ENCODE data around the gene DLK1.

DLK1 gene

DNA sequence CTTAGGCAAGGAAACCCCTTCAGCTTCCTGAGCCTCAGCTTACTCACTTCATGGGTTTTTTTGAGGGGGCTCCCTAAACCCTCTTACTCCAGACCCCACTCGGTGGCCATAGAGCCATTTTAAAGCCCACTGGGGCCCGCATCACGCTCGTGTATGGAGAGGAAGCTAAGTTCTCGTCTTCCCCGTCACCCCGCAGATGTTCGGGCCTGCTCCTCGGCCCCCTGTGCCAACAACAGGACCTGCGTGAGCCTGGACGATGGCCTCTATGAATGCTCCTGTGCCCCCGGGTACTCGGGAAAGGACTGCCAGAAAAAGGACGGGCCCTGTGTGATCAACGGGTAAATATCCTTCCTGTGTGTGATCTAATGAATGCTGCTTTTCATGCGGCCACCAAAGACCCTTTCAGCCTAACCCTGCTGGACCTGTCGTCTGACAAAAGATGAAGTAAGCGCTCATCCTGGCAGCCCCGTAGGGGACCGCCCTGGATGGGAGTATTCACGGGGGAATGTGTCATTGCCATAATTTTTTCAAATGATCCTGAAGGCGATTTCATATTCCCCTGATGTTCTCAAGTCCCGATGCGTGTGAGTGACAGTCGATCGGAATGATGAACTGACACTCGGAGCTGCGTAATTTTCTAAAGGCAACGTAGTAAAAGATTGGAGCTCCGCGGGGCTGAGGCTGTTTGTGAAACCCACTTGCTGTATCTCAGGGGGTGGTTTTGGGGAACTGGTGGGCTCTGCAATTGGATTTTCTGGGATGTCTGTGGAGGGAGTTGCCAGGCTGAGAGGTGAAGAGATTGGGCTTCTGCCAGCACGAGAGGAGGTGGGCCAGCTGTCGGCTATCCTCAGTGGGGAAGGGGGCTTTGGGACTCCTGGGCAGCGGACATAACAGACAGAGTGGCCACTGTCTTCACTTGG lies 5.4 kb downstream of the DLK1 start:
- no peak overlapping the region for H3K4me3 ChIP-seq (ENCODE audit: low read depth, low read length)

DNA sequence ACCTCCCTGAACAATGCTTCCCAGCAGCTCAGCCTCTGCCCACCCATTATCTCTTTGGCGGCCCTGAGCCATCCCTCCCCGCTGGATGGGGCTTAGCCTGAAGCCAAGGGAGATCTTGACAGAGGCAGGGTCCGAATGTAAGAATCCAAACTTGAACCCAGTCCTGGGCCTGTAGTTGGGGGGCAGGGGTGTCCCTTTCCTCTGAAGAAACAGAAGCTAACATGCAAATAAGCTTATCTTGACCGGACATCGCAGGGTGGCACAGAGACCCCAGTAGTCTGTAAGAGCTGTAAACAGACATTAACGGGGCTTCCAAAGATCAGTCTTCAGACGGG lies 6.0 kb downstream of the DLK1 start:
- H3K4me3 ChIP-seq (ENCODE audit: low read depth, low read length): no peak overlapping the region

DNA sequence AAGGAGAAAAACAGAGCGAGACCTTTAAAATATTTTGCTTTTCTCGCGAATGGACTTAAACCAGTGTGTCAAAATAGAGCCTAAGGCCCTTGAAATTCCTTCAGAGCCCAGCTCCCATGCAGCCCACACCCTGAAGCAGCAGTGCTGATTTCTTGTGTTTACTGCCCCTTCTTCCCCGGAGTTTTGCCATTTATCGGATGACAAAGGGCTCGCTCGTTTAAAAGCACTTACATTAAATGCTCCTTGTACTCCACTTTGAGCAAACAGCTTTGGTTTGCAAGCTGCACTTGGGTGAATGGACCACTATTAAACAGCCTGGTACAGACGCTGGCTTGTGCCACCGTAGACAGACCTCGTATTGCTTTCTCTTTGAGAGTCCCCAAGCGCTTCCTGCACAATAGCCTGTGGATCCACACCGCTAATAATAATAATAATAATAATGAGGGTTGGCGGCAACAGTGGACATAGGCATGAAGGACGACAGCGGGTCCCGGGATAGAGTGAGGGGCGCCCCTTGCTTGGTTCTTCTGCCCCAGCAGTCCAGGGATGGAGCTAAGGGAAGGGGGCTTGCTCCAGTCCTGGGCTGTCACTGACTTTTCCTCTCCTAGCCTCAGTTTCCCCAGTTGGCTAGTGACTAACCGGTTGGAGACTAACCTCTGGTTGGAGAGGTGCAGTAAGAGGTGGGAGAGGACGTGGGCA lies 6.6 kb downstream of the DLK1 start:
- H3K4me3 ChIP-seq (ENCODE audit: low read depth, low read length): no peak overlapping the region

DNA sequence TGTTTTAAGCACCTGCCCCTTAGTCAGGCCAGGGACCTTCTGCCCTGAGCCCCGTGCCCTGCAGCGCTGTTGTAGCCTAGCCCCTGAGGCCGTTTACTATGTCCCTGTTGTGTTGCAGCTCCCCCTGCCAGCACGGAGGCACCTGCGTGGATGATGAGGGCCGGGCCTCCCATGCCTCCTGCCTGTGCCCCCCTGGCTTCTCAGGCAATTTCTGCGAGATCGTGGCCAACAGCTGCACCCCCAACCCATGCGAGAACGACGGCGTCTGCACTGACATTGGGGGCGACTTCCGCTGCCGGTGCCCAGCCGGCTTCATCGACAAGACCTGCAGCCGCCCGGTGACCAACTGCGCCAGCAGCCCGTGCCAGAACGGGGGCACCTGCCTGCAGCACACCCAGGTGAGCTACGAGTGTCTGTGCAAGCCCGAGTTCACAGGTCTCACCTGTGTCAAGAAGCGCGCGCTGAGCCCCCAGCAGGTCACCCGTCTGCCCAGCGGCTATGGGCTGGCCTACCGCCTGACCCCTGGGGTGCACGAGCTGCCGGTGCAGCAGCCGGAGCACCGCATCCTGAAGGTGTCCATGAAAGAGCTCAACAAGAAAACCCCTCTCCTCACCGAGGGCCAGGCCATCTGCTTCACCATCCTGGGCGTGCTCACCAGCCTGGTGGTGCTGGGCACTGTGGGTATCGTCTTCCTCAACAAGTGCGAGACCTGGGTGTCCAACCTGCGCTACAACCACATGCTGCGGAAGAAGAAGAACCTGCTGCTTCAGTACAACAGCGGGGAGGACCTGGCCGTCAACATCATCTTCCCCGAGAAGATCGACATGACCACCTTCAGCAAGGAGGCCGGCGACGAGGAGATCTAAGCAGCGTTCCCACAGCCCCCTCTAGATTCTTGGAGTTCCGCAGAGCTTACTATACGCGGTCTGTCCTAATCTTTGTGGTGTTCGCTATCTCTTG lies 7.6 kb downstream of the DLK1 start:
- no peak overlapping the region for H3K4me3 ChIP-seq (ENCODE audit: low read depth, low read length)

GRCh38 chr14:100735271-100735670 lies 8.6 kb downstream of the DLK1 start:
- H3K4me3 ChIP-seq (ENCODE audit: low read depth, low read length): no peak overlapping the region

DNA sequence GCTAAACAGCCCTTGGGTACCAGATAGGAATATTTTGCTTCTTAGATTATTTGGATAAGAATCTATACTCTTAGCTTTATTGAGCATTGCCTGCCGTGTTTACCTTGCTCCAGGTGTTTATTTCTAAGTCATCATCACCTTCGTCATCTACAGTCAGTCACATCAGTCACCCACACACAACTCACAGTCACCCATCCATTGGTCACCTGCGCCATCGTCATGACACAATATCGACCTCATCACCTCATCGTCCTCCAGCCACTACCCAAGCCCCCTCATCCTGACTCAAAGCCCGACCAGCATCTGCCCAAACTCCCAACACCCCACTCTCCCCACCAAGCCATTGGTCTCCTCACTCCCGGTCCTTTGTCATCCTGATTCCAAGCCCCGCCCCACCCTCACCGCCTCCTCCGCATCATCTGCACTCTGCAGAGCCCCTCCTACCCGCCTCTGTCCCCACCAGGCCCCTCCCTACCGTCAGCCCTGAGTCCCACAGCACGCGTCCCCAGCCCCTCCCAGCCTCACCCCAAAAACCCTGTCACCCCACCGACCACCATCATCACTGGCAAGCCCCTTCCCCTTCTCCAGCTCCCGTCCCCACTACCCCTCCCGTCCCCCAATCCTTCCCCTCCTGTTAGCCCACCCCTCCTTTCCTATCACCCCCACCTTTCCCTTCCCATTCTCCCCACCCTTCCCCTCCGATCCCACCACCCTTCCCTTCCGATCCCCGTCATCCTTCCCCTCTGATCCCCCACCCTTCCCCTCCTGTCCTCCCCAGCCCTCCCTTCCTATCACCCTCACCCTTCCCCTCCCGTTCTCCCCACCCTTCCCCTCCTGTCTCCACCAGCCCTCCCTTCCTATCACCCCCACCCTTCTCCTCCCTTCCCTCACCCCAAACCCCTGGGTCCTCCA lies 9.8 kb downstream of the DLK1 start:
- no peak overlapping the region for H3K4me3 ChIP-seq (ENCODE audit: low read depth, low read length)

DNA sequence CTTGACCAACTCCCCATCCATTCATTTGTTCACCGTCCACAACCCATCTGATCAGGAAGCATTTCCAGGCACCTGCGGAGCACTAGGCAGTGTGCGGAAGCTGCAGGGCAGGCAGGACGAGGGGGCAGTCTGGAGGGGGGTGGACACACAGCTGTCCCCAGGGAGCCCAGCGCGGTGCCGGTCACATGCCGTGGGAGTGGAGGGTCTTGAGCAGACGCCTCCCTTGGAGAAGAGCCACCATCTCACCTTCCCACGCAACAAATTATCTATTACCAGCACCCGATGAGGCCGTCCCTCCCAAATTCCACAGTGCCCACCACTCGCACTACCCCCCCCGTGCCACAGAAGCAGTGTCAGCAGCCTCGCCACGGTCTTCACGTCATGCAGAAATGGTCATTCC lies 10.8 kb downstream of the DLK1 start:
- H3K4me3 ChIP-seq (ENCODE audit: low read depth, low read length): no peak overlapping the region

DNA sequence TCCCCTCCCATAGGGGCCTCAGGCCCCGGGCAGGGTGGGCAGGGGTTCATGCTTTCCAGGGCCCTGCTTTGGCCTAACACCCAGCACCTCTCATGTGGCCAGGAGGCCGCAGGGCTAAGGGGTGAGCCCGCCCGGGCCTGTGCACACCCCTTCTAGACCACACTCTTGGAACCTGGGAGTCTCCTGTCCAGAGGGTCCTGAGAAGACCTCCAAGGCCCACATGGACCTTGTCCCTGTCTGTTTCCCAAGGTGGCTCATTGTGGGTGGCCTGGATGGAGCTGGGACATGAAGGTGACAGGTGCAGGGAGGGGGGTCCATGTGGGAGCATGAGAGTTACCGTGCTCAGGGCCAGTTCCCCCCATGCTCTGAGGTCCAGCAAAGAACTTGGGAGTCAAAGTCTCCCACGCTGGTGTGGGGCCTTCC lies 11.6 kb downstream of the DLK1 start:
- H3K4me3 ChIP-seq (ENCODE audit: low read depth, low read length): no peak overlapping the region

- no peak overlapping the region for H3K4me3 ChIP-seq (ENCODE audit: low read depth, low read length)
Observed at GRCh38 chr14:100738704-100739131, 12.0 kb downstream of the DLK1 start.

DNA sequence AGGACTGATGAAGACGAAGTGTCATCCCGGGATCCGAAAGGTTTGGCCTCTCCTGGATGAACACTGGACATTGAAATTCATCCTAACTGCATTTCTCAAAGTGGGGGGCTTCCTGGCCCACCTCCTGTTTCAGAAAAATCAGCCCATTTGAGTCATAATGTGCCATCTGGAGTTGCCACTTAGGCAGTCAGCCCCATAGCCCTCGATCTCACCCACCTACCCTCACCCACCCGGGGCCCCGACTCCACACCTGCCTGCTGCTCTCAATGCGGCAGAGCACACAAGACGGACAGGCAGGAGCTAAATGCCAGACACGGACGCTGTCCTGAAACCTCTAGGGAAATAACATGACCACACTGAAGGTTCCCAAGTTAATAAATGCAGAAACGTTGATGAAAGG lies 12.6 kb downstream of the DLK1 start:
- no peak overlapping the region for H3K4me3 ChIP-seq (ENCODE audit: low read depth, low read length)

- no peak overlapping the region for H3K4me3 ChIP-seq (ENCODE audit: low read depth, low read length)
Observed at GRCh38 chr14:100740196-100740825, 13.6 kb downstream of the DLK1 start.

- no peak overlapping the region for H3K4me3 ChIP-seq (ENCODE audit: low read depth, low read length)
Observed at GRCh38 chr14:100740929-100741328, 14.2 kb downstream of the DLK1 start.

DNA sequence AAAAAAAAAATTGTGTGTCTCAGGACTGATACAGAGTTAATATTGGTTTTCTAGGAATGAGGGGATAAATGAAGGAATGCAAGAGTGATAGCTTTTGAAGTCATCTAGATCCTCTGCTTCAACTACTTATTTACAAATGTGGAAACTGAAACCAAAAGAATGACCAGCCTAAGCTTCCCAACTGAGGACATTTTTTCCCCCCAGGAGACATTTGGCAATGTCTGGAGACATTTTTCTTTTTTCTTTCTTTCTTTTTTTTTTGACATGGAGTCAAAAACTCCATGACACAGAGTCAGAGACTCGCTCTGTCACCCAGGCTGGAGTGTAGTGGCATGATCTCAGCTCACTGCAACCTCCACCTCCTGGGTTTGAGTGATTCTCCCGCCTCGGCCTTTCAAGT lies 15.3 kb downstream of the DLK1 start:
- no peak overlapping the region for H3K4me3 ChIP-seq (ENCODE audit: low read depth, low read length)

DNA sequence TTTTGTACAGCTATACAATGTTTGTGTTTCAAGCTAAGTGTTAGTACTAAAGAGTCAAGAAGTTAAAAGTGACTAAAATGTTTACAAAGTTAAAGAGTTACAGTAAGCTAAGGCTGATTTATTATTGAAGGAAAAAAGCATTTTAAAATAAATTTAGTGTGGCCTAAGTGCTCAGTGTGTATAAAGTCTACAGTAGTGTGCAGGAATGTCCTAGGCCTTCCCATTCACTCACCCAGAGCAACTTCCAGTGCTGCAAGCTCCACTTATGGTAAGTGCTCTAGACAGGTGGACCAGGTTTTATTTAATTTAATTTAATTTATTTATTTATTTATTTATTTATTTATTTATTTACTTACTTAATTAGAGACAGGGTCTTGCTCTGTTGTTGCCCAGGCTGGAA lies 19.6 kb downstream of the DLK1 start:
- no peak overlapping the region for H3K4me3 ChIP-seq (ENCODE audit: low read depth, low read length)

DNA sequence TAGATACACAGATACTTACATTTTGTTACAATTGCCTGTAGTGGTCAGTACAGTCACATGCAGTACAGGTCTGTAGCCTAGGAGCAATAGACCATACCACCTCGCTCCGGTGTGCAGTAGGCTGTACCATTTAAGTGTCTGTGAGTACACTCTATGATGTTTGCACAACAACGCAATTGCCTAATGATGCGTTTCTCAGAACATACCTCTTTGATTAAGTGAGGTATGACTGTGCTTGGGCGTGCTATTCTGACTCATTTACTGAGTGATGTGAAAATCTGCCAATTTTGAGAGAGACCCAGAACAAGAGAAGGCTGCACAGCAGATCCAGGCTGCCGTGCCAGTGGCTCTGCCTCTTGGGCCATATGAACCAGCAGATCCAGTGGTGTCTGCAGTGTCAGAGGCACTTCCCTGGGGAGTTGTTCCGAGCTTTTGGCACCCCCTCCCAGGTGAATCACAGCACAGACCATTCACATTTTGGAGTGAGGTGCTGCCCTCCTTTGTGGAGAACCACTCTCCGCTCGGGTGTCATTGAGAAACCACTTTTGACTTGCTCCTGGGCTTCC lies 20.4 kb downstream of the DLK1 start:
- H3K4me3 ChIP-seq (ENCODE audit: low read depth, low read length): no peak overlapping the region

DNA sequence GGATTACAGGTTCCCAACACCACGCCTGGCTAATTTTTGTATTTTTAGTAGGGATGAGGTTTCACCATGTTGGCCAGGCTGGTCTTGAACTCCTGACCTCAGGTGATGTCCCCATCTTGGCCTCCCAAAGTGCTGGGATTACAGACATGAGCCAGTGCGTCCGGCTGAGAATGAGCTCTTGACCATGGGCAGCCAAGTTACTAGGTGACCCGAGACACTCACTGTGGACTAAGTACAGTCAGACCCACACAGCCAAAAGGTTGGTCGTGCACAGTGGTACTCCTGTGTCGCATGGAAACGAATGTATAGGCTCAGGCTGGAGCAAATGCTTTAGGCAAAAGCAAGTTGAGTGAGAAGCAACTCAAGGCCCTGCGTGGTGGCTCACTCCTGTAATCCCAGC lies 21.0 kb downstream of the DLK1 start:
- H3K4me3 ChIP-seq (ENCODE audit: low read depth, low read length): no peak overlapping the region

- H3K4me3 ChIP-seq (ENCODE audit: low read depth, low read length): no peak overlapping the region
Observed at GRCh38 chr14:100748403-100748802, 21.7 kb downstream of the DLK1 start.

GRCh38 chr14:100748944-100749343 lies 22.3 kb downstream of the DLK1 start:
- no peak overlapping the region for H3K4me3 ChIP-seq (ENCODE audit: low read depth, low read length)

DNA sequence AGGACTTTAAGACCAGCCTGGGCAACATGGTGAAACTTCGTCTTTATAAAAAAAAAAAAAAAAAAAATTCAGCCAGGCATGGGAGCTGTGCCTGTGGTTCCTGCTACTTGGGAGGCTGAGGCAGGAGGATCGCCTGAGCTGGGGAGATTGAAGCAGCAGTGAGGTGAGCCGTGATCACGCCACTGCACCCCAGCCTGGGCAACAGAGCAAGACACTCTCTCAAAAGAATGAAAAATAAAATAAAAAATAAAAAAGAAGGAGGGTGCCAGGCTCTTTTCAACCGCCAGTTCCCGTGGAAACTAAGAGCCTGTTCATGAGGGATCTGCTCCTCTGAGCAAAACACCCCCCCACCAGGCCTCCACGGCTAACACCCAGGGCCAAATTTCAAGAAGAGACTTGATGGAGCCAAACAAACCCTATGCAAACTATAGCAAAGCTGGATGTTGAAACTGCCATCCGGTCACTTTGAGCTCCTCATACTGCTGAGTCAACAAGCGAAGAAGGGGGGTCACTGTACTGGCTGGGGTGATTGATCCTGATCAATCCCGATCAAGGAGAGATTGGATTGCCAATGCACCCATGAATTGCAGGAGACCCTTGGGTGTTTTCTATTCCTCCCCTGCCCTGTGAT lies 23.4 kb downstream of the DLK1 start:
- H3K4me3 ChIP-seq (ENCODE audit: low read depth, low read length): no peak overlapping the region
